ENCODE data around the gene GAK. TPM values are rescaled to one million over a fixed set of nuclear protein-coding genes. Genes with fewer than 3 reads are reported as not detected.

Gene GAK
- total RNA-seq, 1 donor from 2014 or later, result 138 TPM

DNA sequence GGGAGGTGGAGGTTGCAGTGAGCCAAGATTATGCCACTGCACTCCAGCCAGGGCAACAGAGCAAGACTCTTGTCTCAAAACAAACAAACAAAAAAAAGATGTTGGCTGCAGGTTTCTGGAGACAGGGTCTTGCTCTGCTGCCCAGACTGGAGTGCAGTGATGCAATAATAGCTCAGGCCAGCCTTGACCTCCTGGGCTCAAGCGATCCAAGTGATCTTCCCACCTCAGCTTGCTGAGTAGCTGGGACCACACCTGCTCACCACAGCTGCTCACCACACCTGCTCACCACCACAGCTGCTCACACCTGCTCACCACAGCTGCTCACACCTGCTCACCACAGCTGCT lies 76.3 kb downstream of the GAK start:
- H3K4me1 ChIP-seq, result no peaks in the 10 kb centered on the region
- peaks cover 66% of the 10 kb centered on the region for H3K36me3 ChIP-seq
- TF ChIP-seq, protein P1, sequence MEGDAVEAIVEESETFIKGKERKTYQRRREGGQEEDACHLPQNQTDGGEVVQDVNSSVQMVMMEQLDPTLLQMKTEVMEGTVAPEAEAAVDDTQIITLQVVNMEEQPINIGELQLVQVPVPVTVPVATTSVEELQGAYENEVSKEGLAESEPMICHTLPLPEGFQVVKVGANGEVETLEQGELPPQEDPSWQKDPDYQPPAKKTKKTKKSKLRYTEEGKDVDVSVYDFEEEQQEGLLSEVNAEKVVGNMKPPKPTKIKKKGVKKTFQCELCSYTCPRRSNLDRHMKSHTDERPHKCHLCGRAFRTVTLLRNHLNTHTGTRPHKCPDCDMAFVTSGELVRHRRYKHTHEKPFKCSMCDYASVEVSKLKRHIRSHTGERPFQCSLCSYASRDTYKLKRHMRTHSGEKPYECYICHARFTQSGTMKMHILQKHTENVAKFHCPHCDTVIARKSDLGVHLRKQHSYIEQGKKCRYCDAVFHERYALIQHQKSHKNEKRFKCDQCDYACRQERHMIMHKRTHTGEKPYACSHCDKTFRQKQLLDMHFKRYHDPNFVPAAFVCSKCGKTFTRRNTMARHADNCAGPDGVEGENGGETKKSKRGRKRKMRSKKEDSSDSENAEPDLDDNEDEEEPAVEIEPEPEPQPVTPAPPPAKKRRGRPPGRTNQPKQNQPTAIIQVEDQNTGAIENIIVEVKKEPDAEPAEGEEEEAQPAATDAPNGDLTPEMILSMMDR (IDR thresholded peaks at IDR 0.05), result no peak
- H3K4me3 ChIP-seq, result no peak overlapping the region
- intact Hi-C loops (cut with DNase I), result no loop called here
- no peaks in the 10 kb centered on the region for H3K9me3 ChIP-seq
- ATAC-seq (no peak), DNase-seq (peak; percentile 22)
- no peaks in the 10 kb centered on the region for H3K27me3 ChIP-seq
- no peak overlapping the region for H3K27ac ChIP-seq

DNA sequence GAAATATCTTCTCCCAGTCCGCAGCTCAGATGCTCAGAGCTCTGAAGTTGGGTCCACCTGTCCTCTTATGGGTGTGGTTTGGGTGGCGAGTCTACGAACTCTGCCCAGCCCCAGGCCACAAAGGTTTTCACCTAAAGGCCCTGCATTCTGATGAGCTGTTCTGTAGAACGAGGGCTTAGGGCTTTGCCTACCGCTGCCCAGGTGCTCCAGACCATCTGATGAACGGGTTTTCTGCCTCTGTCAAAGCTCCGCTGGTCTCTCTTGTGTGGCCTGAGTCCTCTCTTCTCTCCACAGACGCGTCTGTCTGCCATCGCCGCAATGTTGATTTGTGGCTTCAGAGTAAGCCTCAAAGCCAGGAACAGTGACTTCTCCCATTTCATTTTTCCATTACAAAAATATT lies 77.8 kb downstream of the GAK start:
- Histone ChIP-seq H3K9me3 (no peaks in the 10 kb centered on the region), H3K36me3 (peaks cover 66% of the 10 kb centered on the region), H3K27ac (no peak overlapping the region), H3K4me1 (no peaks in the 10 kb centered on the region), H3K4me3 (no peak overlapping the region), H3K27me3 (no peaks in the 10 kb centered on the region)
- intact Hi-C loops (cut with DNase I), result no loop called here
- TF ChIP-seq, protein P1 (IDR thresholded peaks at IDR 0.05), result no peak
- DNase-seq (peak; percentile 35), ATAC-seq (no peak)

DNA sequence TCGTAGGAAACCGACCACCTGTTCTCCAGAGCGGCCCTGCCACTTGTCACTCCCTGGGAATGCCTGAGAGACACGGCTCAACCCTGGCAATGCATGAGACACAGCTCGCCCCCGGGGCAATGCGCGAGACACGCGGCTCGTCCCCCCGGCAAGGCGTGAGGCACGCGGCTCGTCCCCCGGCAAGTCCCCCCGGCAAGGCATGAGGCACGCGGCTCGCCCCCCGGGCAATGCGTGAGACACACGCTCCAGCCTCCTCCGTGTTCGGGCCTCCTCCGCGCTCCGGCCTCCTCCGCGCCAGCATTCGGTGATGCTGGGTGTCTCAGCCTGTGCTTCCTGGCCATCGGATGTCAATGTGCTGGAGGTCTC lies 78.7 kb downstream of the GAK start:
- no peaks in the 10 kb centered on the region for H3K27me3 ChIP-seq
- ATAC-seq (no peak), DNase-seq (peak; percentile 58)
- H3K27ac ChIP-seq, result no peak overlapping the region
- TF ChIP-seq, protein P1 (IDR thresholded peaks at IDR 0.05), result no peak
- peaks cover 61% of the 10 kb centered on the region for H3K36me3 ChIP-seq
- no peak overlapping the region for H3K4me3 ChIP-seq
- H3K9me3 ChIP-seq, result no peaks in the 10 kb centered on the region
- H3K4me1 ChIP-seq, result no peaks in the 10 kb centered on the region
- intact Hi-C loops (cut with DNase I), result no loop called here

DNA sequence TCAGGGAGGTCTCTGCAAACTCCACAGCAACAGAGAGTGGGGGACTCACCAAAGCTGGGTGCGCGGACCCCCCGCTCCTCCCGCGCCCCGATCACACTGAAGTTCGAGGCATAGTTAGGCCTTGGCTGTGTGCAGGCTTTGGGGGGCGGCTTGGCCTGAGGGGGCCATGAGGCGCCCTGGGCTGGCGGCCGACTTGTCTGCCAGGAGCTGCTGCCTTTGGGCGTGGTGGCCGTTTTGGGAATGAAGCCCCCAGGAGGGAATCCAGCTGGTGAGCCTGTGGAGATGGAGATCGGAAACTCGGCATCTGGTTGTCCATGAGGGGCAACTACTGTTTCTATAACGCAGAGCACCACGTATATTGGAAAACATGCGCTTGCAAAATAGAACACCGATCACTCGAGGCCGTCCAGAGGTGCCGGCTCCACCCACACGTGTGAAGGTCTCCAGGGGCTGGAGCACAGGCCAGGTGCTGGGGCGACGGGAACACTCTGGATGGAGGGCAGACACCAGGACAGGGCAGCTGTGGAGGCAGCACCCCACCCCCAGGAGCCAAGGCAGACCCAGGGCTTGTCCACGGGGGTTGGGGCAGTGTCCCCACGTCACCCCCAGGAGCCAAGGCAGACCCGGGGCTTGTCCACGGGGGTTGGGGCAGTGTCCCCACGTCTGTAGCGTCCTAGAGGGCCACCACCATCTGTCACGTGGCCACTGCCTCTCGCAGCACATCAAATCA lies 80.2 kb downstream of the GAK start:
- no peaks in the 10 kb centered on the region for H3K9me3 ChIP-seq
- intact Hi-C loops (cut with DNase I), result no loop called here
- H3K4me3 ChIP-seq, result no peak overlapping the region
- ATAC-seq (peak; percentile 8), DNase-seq (peak; percentile 49)
- H3K27me3 ChIP-seq, result no peaks in the 10 kb centered on the region
- no peaks in the 10 kb centered on the region for H3K4me1 ChIP-seq
- H3K36me3 ChIP-seq, result peaks cover 46% of the 10 kb centered on the region
- TF ChIP-seq, protein P1 (IDR thresholded peaks at IDR 0.05), result no peak
- H3K27ac ChIP-seq, result no peak overlapping the region

DNA sequence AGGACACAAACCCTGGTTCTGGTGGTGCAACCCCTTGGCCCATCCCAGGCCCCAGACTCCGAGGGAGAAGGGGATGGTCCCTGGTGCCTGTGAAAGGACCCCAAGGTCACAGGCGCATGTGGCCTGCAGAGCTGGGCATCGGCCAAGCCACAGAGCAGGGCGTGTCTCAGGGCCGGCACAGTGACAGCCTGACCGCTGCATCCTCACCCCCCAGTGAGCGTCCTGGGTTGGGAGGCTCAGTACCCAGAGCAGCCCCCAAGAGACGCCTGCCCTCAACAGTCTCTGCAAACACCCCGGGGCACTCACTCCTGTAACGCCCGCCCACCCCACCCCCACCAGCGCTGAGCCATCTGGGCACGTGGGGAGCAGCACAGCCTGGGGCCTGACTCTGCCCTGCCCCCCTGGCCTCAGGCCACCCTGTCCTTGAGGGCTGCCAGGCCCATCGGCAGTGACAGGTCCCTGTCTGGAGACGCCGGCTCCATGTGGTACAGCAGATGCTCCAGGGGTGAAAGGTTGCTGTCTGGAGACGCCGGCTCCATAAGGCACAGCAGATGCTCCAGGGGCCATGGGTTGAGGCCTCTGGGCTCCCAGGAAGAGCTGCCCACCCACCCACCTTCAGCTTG lies 81.7 kb downstream of the GAK start:
- DNase-seq (peak; percentile 53), ATAC-seq (peak; percentile 9)
- no peaks in the 10 kb centered on the region for H3K27me3 ChIP-seq
- intact Hi-C loops (cut with DNase I), result no loop called here
- no peaks in the 10 kb centered on the region for H3K9me3 ChIP-seq
- TF ChIP-seq, protein P1 (IDR thresholded peaks at IDR 0.05), result no peak
- H3K27ac ChIP-seq, result no peak overlapping the region
- H3K4me1 ChIP-seq, result no peaks in the 10 kb centered on the region
- peaks cover 42% of the 10 kb centered on the region for H3K36me3 ChIP-seq
- no peak overlapping the region for H3K4me3 ChIP-seq

Data from upper lobe of right lung (tissue), 1 donor.